Erythroblast (primary cell): ENCODE measurements around the gene ATP6V0E1.

Source experiments
- GATA1 ChIP-seq: IDR thresholded peaks from 2 replicates; pipeline ENCODE4 v1.6.1; 2011; ENCODE audit warnings: low read depth, mild to moderate bottlenecking, control low read depth, low read length, moderate library complexity
- POLR2A ChIP-seq: IDR thresholded peaks from 2 replicates; pipeline ENCODE4 v1.6.1; 2011; ENCODE audit warnings: mild to moderate bottlenecking, low read length

DNA sequence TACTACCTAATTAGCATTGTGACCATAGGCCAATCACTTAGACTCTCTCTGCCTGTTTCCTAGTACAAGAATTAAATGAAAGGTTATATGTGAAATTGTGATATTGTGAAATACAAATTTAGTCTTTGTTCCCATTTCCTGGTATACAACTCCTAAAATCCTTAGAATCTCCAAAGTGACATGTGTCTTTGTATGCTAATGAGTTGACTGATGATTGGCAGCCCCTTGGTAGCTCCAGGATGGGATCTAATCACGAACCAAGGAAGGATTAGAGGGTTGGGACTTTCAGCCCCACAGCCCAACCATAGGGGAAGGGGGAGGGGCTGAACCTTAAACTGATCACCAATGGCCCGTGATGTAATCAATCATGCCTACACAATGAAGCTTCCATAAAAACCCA, 31.6 kb downstream of the ATP6V0E1 start:
- TF ChIP-seq POLR2A = no peak
- TF ChIP-seq GATA1 = no peak
